Measurements from ENCODE around the gene CFAP161.

CFAP161 gene

DNA sequence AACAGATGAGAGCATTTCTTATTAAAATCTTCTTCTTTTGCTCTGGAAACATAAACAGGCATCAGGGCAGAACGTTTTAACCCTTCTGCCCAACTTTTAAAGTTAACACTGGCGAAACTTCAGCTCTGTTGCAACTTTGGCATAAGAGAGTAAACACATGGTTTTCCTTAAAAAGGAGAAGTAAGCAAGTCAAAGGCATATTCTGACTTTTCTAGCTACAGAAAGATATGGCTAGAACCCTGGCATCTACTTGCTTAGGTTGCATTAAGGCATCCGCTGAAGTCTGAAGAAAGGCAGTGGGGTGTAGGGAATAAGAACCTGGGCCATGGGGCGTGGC, 49.3 kb downstream of the CFAP161 start:
- DNase-seq (ENCODE audit: low spot score), result no peak

DNA sequence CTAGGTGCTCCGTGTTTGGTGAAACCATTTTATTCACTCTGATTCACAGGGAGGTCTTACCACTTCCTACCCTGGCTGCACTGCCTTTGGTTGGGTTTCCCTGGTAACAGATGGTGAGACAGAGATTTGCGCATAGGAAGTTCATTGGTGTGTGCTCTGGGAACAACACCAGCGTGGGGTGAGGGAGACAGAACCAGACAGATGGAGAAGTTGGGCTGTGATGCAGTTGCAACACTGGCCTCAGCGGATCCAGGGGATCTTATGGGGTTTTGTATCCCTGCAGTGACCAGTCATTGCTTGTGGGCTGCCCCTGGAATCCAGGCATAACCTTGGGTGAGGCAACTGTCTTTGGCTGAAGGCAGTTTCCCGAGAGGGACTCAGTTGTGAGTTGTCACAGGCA, 50.1 kb downstream of the CFAP161 start:
- no peak for DNase-seq (ENCODE audit: low spot score)

DNA sequence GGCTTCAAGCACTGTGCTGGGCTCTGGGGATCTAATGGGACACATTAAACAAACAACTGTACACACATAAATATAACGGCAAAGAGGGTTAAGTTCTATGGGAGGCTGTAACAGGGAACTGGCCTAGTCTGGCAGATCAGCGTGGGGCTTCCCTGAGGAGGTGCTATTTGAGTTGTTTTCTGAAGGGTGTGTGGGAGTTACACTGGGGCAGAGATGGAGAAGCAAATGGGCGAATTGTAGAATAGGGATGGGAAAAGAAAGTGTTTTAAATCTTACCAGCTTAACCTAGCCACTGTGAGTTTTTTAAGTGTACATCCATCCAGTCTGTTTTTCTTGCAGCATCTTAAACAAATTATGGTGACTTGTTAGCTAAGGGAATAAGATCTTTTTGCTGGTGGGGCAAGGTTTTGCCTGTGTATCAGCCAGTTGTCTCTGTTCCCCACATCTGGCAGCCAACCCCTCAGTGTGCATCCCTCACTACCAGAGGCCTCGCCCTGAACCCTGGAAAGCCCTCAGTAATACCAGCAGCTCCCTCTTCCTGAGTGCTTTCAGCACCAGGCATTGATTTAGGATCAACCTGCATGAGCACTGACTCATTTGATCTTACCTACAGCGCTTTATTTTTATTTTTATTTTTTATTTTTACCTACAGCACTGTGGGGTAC, 51.7 kb downstream of the CFAP161 start:
- DNase-seq (ENCODE audit: low spot score), result no peak

DNA sequence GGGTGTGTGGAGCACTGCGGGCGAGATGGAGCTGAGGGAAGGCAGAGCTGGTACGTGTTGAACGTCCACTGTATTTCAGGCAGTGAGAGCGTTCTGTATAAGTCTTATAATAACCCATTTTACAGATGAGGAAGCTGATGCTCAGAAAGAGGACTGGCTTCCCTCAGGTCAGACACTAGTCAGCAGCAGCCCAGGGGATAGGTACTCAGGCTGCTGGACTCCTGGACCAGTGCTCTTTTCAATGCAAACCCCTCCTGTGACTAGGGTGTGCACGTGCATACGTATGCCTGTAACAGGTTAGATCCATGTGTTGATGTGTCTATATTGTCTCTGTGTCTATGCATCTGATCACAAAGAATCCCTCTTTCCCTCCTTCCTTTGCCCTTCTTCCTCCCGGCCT, 54.3 kb downstream of the CFAP161 start:
- DNase-seq (ENCODE audit: low spot score), result no peak

DNA sequence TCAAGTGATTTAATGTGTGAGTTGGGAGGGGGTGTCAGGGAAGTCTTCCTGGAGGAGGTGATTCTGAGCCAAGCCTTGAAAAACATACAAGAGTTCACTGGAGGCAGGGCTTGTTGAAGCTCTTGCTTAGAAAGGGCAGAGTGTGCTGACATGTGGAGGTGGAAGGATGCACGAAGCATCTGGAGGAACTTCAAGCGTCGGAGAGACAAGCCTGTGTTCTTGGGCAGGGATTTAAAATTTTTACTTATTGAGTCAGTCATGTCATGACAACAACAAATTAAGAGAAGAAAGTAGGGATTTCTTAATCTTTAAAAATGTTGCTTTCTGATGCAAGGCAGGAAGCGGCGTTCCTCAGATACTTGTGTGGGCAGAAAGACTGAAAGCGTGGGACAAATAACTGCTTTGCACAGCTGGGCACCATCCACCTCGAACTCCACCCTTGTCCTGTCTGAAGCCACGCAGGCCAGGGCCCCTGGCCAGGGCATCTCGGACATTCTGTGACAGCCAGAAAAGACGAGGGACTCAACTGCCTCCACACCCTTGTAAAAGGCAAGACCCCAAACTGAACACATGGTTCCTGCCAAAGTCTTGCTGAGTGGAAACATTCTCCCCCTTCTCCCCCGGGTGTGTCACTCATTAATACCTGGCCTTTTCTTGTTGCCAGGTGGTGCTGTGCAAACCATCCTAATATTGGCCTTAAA, 55.7 kb downstream of the CFAP161 start:
- no peak for DNase-seq (ENCODE audit: low spot score)

DNA sequence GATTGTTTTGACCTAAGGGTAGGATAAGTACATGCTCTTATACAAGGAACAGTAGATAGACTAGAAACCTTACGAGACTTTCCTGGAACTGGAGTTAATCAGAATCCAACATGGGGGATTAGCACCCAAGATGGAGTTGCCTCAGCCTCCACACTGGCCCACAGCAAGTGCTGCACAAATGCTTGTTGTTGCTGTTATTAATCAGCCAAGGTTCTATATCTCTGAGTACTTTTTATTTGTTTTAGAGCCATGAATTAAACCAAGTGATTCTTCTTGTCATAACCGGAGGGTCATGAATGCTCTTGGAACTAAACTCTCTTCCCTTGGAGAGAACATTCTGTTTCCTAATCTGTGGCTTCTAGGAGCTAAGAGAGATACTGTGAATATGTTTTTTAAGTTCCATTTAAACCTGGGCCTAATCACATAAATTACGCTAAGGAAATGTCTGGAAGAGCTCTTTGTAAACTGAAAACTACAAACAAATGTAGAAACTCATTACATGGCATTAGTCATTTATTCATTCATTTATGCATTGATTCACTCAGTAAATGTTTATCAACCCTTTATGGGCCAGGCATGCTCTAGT, 56.9 kb downstream of the CFAP161 start:
- DNase-seq (ENCODE audit: low spot score), result no peak

DNA sequence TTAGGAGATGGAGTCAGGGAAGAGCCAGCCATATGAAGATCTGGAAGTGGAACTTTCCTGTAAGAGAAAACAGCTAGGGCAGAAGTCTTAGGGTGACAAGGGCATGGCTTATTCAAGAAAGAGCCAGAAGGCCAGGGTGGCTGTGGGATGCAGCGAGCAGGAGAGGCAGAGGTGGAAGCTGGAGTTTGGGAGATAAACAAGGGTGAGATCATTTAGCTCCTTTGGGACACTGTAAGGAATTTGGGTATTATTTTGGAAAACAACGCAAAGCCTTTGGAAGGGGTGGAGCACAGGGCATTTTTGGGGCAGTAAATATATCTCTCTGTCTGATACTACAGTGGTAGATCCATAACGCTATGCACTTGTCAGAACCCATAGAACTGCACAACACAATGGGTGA, 57.6 kb downstream of the CFAP161 start:
- DNase-seq (ENCODE audit: low spot score), result no peak

DNA sequence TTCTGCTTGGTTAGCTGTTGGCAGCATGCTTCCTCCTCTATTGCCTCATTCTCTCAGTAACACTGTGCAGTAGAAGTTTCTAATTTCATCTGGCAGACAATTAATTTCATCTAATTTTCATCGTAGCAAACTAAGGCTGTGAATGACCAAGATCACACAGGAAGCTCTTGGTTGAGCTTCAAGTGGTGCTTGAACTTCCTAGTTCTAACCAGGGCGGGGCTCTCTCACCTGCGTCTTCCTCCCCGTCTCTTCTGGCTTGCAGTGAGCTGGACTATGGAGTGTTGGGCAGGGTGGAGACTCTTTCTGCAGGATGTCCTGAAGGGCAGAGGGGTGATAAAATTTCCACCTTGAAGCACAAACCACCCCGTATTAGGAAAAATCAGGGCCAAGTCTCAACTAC, 60.7 kb downstream of the CFAP161 start:
- no peak for DNase-seq (ENCODE audit: low spot score)

DNA sequence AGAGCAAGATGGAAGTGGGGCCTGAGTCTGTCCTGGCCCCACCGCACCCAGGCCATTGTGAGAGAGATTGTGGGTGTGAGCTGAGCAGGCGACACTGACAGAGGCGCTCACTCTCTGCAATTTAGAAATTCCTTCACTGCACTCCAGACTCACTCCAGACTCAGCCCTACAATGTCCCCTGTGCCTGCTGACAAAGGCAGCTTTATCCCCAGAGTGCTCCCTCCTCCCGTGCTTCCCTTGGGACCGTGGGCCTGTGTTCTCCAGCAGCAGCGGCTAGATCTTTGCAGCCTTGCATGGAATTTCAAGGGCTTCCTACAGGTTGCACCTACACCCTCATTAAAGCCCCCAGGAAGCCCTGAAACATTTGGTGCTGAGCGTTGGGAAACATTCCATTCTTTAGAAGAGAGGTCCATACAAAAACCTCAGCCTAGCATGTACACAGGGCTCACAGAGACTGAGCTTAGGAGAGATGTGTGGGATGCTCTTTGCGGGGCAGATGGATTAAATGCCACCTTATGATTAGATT, 61.3 kb downstream of the CFAP161 start:
- no peak for DNase-seq (ENCODE audit: low spot score)

DNA sequence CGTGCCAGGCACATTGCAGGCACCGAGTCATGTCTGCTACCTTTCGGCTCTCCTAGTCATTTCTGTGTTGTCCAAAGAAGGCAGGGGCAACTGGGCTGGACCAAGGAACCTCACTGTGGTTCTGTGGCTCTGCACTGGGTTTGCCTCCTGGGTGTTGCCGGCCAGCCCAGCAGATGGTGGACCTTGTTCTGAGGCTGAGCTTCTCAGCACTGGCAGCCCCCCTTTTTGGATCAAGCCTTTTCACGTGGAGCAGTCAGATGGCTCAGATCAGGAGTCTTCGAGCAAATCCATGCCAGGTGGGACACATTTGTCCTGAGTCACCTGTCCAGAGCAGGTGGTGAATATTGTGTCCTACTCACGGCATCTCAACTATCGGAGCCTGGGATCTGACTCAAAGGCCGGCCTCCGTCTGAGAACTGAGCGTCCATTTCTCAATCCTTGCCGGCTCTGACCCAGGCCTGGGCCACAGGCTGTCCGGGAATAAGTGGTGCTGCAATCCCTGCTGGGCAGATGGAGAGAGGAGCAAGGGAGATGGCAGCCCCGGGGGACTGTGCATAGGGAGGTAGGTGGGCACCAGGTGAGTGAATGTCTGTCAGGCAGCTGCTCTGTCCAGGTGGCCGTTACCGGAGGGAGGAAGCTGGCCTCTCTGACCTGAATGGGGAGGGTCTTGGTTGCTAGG, 62.6 kb downstream of the CFAP161 start, which contains the start of gene IL16:
TSS of gene IL16 (plus strand) at position 304 of the 679 bp plus-strand sequence. CDS start 28,521 bp downstream, outside the sequence.
- no peak for DNase-seq (ENCODE audit: low spot score)

DNA sequence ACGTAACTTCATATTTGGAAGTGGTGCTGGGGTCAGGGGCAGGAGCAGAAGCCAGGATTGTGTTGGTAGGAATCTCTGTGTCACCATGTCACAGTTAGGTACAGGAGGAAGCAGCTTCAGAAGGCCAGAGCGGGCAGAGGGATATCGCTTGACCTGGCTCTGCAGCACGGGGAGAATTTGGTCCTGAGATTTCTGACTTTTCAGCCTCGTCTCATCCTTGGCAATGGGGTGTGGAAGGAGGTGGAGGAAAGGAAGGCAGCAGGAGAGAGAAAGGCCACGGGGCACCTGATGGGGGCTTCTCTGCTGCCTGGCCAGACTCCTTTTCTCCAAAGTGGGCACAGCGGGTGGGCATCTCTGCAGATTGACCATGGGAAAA, 63.2 kb downstream of the CFAP161 start:
- DNase-seq (ENCODE audit: low spot score), result no peak

DNA sequence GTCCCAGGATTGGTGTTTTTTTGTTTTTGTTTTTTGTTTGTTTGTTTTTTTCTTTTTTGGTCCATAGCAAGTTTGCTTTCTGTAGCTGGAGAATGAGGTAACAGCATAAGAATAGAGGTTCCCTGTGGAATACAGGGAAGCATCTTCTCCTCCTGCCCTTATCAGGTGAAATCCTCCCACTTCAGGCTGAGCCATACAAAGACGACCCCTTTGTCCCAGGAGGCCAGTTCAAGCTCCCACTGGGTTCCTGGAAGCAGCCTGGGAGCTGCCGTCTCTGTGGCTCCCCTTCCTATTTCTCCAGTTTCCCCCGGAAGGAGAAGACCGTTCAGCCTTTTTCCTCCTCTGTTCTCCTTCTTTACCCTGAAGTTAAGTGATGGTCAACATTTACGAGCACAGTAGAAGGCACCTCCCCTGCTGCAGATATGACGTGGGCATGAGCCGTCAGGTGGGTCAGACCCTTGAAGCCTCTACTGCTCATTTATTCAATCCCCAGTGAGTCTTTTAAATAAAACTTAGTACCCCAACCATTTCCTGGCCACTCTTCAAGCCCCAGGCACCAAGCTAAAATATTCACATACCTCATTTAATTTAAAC, 63.7 kb downstream of the CFAP161 start:
- DNase-seq (ENCODE audit: low spot score), result no peak
